Superior temporal gyrus (tissue), 1 donor: ENCODE results near the gene UNC5C.

Source experiments
- DNase-seq: peaks from one replicate; pipeline ENCODE4 v3.0.0-alpha.2; 2016; ENCODE audit errors: extremely low spot score

The UNC5C gene

DNA sequence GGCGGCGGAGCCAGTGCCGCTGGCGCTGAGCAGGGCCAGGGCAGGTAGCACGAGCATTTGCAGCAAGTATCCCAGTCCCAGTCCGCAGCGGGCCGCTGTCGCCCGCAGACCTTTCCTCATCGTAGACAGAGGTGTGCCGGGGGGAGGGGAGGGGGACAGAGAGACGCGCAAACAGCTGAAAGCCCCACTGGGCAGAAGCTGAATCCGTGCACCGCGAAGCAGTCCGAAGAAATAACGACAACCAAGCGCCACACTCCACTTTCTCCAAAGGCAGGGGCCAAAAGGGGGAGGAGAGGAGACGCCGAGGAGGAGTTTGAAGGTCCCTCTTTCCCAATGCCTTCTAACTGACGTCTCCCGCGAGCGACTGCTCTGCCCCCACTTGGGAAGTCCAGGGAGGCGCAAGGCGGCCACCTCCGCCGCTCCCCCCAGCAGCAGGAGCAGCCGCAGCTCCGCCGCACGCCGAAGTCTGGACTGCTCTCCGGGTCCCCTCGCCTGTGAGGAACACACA, at the start of gene UNC5C:
UNC5C (minus strand) TSS at position 236 of the 508 bp plus-strand sequence.
- peak; percentile 86 for DNase-seq

DNA sequence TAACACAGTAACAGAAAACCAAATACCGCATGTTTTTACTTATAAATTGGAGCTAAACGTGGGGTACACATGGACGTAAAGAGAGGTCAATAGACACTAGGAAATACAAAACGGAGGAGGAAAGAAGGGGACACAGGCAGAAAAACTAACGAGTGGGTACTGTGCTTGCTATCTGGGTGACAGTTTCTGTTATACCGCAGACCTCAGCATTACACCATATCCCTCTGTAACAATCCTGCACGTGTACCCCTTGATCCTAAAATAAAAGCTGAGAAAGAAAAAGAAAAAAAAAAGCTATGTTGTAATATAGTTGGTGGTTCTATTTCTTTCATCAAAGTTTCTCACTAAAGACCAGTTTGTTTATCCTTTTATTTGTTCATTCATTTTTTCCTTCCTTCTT, 47.9 kb upstream of the UNC5C start:
- DNase-seq: no peak

DNA sequence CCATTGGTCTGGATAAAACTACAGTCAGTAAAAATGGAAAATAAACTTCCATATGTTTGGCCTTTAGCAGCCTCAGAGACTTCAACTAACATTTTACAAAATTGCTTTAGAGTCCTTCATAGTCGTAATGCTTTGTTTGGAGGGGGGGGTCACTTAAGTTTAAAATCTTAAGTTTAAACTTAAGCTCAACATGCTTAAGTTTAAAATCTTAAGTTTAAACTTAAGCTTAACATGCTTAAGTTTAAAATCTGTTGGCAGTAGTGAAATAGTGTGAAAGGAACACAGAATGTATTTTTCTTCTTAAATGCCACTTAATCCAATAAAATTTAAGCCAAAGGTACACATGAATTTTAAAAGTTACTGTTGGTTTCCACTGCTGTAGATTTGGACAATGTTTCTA, 45.9 kb upstream of the UNC5C start:
- DNase-seq: no peak

DNA sequence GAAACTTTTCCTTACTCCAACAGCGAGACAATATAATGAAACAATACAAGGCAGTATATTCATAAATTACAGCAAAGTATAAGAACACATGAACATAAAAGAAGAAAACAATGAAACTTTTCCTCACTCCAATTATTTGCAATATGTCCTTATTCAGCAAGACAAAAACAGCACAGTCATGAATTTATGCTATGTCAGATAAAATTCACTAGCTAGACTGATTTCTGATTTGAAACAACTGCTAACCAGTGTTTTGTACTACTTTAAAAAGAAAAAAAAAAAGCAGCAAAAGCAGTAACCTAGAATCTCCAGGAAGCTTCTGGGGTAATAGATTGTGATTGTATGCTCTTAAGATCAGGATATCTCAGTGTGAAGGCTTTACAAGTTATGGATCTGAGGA, 45.2 kb upstream of the UNC5C start:
- DNase-seq: no peak

DNA sequence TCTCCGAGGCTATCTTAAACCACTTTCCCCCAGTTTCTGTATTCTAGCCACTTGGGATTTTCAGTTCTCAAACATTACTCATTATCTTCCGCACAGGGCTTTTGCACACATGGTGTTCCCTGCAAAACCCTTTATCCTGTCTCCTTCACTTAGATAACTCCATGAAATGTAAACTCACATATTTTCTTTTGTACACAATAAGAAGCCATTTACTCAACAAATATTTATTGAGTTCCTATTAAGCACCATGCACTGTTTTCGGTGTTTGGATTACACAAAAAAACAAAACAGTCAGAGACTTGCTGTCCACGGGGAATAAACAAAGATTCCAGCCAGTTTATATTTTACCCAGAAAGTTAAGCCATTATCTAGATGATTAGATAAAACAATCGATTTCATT, 42.5 kb upstream of the UNC5C start:
- DNase-seq: no peak

DNA sequence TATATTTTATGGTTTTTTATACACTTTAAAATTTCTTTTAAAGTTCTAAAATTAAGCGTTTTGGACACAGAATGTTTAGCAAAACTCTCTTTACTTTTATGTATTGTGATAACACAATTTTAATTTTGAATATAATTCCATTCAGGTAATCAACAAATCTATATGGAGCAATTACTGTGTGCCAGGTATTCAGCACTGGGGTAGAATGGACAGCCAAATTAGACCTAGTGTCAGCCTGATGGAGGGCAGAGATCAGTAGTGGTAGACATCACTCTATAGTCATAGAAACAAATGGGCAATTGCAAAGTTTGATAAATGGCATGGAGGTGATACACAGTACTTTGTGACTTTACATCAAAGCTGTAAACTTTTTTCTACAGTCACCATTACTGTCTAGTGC, 41.8 kb upstream of the UNC5C start:
- DNase-seq: no peak

DNA sequence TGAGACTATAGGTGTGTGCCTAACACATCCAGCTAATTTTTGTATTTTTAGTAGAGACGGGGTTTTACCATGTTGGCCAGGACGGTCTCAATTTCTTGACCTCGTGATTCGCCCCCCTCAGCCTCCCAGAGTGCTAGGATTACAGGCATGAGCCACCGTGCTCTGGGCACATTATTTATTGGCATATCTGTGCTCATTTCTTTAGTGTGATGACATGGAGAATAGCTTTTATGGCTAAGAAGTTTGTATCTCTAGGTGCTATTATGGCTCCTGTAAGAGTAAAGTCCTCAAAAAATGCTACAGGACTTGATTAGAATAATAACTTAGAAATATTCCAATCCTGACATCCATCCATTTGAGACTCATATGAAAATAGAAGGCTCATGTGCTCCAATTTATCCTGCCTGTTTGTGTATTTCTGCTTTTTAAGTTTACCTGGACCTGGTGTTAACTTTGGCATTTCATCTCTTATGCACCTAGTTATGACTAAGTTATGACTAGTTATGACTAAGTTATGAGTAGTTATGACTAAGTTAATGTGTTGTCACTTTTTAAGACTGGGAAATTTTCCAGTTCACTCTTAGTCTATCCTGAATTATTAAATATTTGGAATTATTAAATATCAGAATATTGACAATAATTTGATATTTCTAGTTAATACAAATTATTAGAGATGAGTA, 36.4 kb upstream of the UNC5C start:
- DNase-seq: no peak

DNA sequence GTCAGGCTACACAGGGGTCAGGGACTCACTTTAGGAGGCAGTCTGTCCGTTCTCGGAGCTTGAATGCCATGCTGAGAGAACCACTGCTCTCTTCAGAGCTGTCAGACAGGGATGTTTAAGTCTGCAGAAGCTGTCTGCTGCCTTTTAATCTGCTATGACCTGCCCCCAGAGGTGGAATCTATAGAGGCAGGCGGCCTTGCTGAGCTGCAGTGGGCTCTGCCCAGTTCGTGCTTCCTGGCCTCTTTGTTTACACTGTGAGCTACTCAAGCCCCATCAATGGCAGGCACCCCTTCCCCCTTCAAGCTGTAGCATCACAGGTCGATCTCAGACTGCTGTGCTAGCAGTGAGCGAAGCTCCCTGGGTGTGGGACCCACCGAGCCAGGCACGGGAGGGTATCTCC, 31.5 kb upstream of the UNC5C start:
- DNase-seq: no peak

DNA sequence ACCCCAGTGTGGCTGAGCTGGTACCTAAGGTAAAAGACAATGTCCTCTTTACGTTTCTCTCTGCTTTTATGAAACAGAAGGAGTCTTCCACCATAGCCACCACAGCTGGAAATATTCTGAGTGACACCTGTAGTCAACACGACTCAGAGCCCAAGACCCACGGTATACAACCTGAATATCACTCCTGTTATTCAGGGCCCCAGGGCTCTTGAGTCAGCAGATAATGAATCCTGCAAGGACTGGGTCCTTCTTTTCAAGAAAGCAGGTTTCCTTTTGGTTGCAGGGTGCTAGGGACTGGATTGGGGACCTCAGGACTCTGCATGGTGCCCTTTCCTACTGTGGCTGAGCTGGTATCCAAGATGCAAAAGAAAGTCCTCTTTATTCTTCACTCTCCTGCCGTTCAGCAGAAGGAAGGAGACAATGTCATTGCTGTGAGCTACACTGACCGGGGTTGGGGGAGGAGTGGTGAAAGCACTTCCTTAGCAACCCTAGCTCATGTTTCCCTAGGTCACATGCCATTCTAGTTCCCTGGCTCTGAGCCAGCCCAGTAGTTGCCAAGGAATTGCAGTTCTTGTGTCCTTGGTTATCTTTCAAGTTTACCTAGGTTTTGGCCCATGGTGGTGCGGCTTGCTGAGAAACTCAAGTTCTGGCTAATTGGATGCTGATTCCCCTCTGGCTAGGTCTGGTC, 23.7 kb upstream of the UNC5C start:
- no peak for DNase-seq

DNA sequence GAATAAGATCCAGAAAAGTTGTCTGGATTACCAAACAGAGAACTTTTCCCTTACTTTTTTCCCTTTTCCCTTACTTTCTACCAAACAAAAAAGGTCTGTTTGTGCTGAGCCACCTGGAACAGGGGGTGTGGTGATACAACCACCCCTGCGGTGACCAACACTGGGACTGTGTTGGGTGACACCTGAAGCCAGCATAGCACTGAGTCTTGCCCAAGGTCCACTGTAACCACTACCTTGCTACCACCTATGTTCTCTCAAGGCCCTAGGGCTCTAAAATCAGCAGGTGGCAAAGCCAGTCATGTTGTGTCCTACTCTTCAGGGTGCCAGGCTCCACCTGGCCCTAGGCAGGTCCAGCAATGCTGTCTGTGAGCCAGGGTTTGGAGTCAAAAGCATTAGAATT, 22.8 kb upstream of the UNC5C start:
- no peak for DNase-seq

DNA sequence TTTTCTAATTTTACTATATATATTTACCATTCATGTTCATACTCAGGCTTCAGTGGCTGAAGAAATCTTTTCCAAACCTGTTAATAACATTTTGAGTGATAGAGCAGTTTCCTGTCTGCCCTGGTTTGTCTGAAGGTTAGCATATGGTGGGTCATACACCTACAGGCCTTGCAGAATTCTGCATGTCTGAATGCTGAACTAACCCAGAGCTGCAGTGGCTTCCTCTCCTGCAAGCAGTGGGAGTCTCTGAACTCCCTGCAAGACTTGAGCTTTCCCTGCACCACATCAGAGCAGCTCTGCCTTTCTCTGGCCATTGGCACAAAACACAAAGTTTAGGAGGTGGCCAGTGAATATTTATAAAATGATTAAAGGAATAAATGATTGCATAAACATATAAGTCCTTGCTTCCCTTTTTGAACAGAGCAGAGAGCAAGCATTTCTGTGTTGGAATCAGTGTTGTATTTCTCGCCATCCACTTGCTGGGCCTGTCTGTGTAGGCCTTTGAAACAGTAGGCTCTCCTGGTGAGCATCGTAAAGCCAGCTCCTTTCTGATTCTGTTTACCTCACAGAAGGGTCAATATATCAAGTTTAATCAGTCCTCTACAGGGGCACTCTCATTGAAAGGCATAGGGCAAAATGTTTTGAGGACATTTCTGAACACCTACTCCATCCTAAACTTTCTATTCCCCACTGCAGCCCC, 15.0 kb upstream of the UNC5C start:
- DNase-seq: no peak

DNA sequence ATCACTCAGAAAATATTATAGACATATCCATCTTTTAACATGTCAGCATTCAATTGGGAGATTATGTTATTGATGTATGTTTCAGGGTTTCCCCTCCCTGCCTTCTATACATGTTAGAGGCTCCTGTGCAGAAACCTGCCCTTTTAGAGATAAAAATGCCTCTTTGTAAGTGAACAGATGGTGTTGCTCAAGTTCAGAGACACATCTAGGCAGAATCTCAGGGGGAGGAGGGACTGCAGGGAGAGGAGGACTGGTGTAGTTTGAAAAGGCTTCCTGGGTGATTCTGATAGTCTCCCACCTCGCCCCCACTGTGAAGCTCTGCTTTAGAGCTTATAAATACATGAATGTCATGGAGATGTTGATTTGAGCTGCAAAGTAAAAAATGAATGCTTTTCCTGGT, 12.0 kb upstream of the UNC5C start:
- no peak for DNase-seq

DNA sequence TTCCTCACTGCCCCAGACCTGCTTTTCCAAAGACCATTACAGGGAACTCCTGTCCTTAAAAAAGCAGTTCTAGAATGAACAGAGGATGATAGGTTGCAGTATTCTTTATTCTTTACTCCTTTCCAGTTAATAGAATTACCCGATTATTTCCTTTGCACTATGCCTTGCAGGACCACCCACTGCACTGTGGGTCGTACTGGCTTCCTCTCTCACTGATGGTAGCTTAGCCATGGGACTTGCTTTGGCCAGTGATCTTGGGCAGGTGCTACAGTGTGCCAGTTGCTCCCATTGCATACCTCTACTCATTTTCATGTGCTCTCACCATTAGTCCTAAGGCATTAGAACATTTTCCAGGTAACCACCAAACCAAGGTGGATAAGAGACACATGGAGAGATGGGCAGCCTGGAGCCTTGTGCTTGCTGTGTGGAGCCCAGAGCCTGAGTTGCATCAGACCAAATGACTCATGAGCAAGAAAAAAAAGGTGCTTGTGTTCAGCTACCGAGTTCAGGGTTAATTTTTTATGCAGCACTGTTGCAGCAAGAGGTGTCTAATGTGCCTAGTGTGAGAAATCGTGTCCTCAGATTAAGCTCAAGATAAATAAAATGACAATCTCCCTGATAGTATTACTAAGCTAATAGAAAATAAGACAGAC, 7.6 kb upstream of the UNC5C start:
- no peak for DNase-seq

DNA sequence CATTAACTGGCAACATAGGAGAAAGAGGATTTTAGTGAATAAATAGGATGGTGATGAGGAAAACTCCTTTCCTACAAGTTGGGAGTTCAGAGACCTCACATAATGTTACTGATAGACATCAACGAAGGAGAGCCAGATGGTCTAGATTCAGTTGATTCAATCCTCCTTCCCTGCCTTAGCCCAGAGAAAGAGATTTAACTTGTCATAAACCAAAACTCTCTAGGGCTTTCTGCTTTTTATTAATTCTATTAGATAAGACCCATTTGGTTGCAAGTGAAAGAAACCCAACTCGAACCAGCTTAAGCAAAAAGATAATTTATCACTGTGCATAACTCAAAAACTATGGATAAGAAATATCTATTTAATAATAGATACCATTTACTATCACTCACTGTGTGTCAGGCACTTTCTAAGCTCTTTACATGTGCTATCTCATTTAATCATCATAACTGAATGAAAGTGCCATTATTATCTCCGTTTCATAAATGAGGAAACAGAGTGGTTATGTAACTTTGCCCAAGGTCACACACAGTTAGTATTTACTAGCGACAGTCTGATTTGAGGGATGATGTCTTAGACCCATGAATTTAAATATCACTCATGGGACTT, 4.3 kb upstream of the UNC5C start:
- no peak for DNase-seq

DNA sequence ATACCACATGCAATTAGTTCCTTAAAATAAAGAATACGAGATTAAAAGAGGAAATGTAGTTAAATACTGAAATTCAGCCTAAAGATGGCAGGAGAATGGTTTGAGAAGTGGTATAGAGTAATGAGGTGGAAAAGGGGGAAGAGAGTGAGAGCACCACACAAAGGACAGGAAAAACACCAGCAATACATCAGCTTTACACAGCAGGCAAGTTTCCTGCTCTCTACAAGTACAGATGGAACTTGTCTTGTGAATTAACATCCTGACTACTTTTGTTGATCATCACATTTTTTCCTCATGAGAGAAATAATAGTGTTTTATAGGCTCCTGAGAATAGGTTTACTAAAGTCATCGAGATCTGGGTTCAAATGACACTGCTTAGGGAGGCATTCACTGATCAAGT, 2.9 kb upstream of the UNC5C start:
- DNase-seq: peak; percentile 45

DNA sequence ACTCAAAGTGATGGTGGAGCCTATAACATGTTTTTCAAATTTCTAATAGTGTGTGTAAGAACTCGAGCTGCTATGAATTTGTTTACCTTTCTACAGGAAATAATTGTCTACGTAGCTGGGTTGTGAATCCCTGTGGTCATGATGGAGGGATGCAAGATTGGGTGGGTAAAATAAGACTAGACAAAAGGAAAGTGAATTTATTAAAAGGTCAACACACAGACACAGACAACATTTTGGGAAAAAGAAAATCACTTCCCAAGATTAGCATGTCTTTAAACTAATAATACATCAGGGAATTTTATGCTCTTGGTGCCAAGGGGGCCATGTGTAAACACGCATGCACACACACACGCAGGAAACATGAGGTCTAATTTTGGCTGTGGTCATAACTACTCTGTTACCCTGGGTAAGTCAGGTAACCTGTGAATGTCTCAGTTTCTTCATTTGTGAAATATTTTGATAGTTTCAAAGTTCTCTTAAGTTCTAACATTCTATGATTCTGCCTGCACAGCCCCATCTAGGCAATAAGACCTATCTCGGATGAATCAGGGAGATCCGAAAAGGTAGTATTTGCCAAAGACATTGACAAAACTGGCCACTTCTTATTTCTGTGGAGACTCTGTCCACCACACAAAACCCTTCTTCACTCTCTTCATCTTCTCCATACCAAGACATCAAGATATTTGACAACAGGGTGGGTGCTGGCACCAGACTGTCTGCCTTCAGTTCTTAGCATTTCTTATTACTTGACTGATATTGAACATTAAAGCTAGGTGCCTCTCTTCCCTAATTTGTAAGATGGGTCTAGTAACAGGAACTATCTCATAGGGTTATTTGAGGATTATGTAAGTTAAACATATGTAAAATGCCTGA, 1.6 kb upstream of the UNC5C start:
- DNase-seq: peak; percentile 80

DNA sequence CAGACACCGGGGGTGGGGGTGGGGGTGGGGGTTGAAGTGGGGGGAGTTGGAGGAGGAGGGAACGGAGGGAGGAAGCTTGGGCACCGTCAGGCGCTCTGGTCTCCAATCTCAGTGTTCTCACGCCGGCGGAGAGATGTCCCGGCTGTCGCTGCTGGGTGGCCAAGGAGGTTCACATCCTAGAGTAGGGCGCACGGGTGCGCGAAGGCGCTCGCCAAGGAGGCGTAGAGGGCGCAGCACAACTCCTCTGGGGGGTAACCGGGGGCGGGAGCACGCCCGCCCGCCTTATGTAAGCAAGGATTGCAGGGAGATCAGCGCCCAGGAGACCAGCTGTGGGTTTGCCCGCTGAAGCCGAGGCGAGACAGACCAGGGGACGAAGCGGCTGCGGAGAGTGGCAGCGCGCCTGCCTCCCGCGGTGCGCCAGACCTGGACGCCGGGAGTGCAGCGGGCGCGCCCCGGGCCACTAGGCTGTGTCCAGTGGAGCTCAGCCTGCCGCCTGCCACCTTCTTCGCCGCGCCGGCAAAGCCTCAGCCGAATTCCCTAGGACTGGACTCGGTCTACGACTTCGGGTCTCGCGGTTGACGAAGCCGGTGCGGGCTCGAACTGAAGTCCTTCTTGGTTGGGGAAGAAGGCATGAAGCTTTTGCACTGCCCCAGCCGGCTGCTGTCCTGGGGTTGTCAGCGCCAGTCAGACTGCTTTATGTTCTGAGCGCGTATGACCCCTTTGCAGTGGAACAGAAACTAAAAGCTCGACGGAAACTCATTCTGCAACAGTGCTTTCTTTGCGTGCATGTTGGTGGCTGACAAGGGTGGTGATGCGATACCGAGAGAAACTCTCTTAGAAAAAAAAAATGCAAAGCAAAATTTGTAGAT, 707 bp upstream of the UNC5C start:
- DNase-seq: peak; percentile 82

DNA sequence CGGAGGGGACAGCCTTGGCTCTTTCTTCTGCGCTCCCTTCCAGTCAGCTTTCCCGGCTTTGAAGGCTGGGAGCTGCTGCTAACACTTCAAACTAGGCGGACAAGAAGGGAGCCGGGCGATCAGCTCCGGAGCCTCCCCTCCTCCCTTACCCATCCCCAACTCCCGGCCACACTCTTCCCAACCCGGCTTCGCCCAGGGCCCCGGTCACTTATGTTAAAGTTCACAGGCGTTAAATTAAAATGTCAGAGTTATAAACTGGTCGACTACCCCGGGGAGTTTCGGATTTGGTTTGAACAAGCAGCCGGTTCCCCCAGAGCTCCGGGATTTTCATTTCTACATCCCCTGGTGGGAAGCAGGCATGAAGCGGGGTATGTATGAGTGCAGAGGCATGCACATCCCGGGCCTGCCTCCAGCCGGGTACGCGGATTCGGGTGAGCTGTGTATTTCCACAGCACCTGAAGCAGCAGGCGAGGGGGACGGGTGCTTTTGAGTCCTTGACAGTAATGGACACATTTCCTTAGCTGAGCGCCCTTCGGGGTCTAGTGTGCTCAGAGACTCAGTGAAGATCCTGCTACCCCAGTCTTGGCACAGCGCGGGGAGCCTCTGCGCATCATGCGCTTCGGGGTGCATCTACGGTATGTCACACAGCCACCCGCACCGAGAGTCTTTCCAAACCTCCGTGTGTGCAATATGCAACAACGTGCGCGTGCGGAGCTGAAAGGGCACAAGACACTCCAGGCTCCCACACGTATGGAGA, 880 bp downstream of the UNC5C start:
- DNase-seq: peak; percentile 85
